ENCODE results near the gene ZBTB21.
"Not testable (repeated sequence)": the region's sequence is repeated elsewhere in the genome, so short reads cannot be mapped to it uniquely, and the experiment has no call there.

Gene ZBTB21

GRCh38 chr21:42019101-42019605 is 9.0 kb upstream of the ZBTB21 start:
- DNase-seq = no peak

GRCh38 chr21:42017022-42017421 is 6.9 kb upstream of the ZBTB21 start:
- DNase-seq = peak; percentile 8

GRCh38 chr21:42016364-42016985 is 6.3 kb upstream of the ZBTB21 start:
- DNase-seq = peak; percentile 34

GRCh38 chr21:42013931-42014330 is 3.8 kb upstream of the ZBTB21 start:
- no peak for DNase-seq

- peak; percentile 61 for DNase-seq
Observed at GRCh38 chr21:42013376-42013775, 3.2 kb upstream of the ZBTB21 start.

GRCh38 chr21:42012763-42013329 is 2.7 kb upstream of the ZBTB21 start:
- peak; percentile 15 for DNase-seq

- peak; percentile 20 for DNase-seq
Observed at GRCh38 chr21:42012344-42012743, 2.2 kb upstream of the ZBTB21 start.

- peak; percentile 90 for DNase-seq
Observed at GRCh38 chr21:42010507-42011495, 641 bp upstream of the ZBTB21 start.

GRCh38 chr21:42009018-42009830 is 936 bp downstream of the ZBTB21 start:
- DNase-seq = peak; percentile 87

- no peak for DNase-seq
Observed at GRCh38 chr21:42007356-42007940, 2.7 kb downstream of the ZBTB21 start.

- no peak for DNase-seq
Observed at GRCh38 chr21:42006765-42007164, 3.4 kb downstream of the ZBTB21 start.

GRCh38 chr21:42004406-42005199 is 5.6 kb downstream of the ZBTB21 start:
- DNase-seq = no peak

GRCh38 chr21:42003051-42003461 is 7.1 kb downstream of the ZBTB21 start:
- DNase-seq = no peak

GRCh38 chr21:42002421-42002958 is 7.7 kb downstream of the ZBTB21 start:
- DNase-seq = no peak

GRCh38 chr21:42001781-42002180 is 8.4 kb downstream of the ZBTB21 start:
- no peak for DNase-seq

GRCh38 chr21:42000908-42001307 is 9.3 kb downstream of the ZBTB21 start:
- DNase-seq = no peak

GRCh38 chr21:41997657-41998056 is 12.5 kb downstream of the ZBTB21 start:
- no peak for DNase-seq

- no peak for DNase-seq
Observed at GRCh38 chr21:41995577-41995976, 14.6 kb downstream of the ZBTB21 start.

- DNase-seq = not testable (repeated sequence)
Observed at GRCh38 chr21:41994613-41995012, 15.5 kb downstream of the ZBTB21 start.

GRCh38 chr21:41993744-41994143 is 16.4 kb downstream of the ZBTB21 start:
- DNase-seq = no peak

- no peak for DNase-seq
Observed at GRCh38 chr21:41992576-41992975, 17.6 kb downstream of the ZBTB21 start.

Measured in retina (tissue), 1 donor.